HG03565 (cell line): ENCODE data around the gene CAB39L.
"Not testable (repeated sequence)": the region's sequence is repeated elsewhere in the genome, so short reads cannot be mapped to it uniquely, and the experiment has no call there.

Experiments
- ATAC-seq: cut with Tn5 transposase; IDR thresholded peaks from one replicate; pipeline ENCODE4 v1.9.1; 2021; ENCODE audit warnings: mild to moderate bottlenecking, moderate library complexity; ENCODE audit not compliant: unreplicated experiment

The CAB39L gene

DNA sequence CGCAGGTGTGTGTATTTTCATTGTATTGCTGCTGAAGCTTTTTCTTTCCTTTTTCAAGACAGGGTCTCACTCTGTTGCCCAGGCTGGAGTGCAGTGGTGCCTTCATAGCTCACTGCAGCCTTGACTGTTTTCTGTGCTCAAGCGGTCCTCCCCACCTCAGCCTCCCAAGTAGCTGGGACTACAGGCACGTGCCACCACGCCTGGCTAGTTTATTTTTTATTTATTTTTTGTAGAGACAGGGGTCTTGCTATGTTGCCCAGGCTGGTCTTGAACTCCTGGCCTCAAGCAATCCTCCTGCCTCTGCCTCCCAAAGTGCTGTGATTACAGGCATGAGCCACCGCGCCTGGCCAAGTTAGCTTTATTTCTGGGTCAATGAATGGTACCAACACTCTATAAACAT, 149.1 kb downstream of the CAB39L start:
- not testable (repeated sequence) for ATAC-seq

DNA sequence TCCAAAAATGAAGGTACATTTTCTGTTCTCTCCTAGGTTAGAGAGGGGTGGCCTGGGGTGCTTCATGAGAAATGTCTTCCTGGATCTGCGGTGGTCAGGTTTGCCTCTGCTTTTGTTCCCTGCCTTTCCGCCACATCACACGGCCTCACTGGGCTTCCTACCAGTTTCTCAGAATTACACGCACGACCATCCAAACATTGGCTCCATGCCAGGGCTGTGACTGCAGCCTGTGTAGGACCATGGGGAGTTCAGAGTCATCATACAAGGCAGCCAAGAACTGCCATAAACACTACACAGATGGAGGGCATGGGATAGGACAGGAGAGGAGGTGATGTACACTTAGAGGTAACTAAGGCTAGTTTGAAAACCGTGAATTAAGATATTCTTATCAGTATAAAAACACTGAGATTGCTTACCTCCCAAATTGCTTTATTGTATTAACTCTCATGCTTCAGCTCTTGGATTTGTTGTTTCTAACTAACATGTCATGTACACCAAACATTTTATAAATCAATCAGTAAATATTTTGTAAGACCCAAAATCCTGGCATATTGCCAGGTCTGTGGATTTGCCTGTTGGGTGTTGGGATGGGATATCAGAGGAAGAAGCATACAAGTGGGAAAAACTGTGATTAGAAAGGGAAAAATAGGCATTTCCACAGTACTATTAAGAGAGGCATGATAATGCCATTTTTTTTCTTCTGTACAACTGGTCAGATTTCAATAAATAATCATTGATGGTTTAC, 150.9 kb downstream of the CAB39L start:
- ATAC-seq, result no peak

DNA sequence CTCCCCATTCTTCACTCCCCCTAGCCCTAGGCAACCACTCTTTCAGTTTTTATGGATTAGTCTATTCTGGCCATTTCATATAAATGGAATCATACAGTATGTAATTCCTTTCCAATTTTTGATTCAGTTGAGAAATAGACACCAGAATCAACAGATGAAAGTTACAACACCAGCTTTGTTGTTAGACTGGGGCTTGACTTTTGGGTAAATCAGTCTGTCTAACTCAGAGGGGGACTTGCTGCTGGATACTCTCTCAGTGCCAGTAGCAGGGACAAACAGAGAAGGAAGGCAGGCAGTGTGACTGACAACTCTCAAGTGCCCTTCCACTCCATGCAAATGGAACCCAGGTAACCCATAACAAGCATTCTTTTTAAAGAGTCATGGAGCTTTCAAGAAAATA, 155.4 kb downstream of the CAB39L start:
- ATAC-seq, result no peak

DNA sequence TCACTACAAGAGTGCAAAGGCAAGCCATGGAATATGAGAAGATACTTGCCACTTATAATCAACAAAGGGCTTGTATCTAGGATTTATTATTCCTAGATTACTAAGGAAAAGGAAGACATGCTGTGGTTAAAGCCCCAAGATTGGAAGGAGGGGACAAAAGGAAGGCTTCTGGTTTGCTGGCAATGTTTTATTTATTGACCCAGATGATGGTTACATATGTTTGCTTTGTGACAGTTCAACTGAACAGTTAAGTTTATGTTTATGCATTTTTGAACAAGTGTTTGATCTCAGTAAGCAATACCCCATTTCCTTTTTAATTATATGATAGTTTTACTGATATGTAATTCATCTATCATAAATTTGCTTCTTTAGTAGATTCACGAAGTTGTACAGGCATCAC, 155.9 kb downstream of the CAB39L start:
- no peak for ATAC-seq

DNA sequence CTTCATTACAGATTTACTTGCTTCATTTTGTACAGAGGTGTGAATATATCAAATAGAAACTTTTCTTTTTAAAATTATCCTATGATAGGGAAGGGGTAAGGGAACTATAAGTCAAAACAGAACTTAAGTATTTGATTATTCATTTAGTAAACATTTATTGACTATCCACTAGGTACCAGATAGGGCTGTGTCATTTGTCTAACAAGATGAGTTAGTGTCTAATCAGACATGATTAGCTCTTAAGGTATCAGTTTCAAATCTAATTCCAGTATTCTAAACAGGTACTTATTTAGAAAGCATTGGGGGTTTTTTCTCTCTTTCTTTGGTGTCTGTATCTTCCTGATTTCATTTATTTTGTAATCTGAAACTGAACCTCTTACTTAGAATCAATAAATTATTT, 164.0 kb downstream of the CAB39L start:
- no peak for ATAC-seq

DNA sequence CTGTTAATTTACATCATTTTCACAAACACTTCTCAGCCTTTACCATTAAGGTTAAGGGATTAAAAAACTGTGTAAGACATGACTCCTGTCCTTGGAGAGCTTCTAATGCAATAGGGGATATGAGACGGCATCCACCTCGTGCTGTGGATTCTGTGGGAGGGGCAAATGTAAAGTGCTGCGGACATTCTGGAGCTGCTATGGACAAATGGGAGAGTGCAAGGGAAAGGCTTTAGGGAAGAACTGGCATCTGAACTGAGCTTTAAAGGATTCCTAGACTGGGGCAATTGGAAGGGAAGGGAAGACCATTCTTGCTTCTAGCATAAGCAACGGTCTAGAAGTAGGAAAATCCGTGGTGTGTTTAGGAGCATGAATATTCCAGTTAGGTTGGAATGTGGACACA, 164.8 kb downstream of the CAB39L start:
- no peak for ATAC-seq

DNA sequence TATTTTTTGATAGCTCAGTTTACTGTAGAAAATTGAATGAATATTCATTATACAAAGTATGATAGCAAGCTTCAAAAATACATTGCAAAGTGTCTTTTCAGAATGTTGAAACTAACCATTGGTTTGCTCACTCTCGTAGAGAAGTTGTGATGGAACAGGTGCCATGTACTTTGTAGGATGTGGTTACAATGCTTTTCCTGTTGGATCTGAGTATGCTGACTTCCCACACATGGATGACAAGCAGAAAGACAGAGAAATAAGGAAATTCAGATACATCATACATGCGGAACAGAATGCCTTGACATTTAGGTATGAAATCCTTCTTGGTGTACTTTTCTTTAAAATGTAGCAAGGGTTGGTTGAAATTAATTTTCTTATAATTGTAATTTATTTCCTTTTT, 165.7 kb downstream of the CAB39L start:
- ATAC-seq, result no peak

DNA sequence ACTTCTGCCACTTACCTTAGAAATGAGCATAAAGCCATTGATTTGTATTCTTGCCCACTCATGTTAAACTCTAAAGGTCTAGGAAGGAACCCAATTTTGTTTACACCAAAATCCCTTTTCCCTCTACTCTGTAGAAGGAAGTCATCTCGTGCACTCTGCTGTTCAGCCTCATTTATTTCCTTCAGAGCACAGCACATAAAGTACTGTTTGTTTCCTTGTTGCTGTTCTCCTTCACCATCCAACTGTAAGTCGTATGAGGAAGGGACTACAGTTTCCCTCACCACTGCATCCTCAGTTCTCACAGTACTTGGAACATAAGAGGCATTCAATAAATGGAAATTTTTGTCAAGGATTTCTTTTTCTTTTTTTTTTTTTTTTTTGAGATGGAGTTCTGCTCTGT, 171.6 kb downstream of the CAB39L start:
- ATAC-seq, result no peak

DNA sequence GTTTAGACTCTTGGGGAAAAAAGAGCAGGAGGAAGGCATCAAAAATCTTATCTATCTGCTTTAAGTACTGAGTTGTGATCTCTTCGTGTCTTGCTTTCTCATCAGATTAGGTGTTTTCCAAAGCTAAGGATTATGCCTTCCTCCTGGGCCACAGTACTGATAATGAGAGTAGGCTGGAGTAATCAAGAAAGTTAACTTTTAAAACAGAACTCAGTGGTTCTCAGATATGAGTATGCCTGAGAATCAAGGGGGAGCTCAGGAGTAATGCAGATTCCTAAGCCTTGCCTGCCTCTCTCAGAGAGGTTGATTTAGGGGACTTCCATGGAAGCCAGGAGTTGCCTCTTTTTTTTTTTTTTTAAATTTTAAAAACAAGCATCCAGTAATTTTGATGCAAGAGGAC, 172.6 kb downstream of the CAB39L start:
- no peak for ATAC-seq

DNA sequence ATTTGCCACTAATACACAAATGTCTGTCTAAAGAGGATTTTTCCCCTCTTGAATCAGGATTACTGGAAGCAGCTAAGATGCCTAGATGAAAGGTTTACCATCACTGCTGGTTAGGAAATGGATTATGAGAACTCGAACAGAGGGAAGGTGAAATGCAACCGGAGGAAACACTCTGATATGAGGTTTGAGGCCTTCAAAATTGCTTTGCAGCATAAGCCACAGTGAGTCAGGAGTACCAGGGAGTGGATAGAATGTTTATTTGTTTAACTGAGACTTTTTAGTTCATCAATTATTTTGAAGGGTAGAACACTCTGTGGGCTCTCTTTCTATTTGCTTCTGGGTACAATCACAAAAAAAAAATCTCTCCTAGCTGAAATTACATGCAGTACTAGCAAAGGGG, 178.0 kb downstream of the CAB39L start:
- ATAC-seq, result no peak

DNA sequence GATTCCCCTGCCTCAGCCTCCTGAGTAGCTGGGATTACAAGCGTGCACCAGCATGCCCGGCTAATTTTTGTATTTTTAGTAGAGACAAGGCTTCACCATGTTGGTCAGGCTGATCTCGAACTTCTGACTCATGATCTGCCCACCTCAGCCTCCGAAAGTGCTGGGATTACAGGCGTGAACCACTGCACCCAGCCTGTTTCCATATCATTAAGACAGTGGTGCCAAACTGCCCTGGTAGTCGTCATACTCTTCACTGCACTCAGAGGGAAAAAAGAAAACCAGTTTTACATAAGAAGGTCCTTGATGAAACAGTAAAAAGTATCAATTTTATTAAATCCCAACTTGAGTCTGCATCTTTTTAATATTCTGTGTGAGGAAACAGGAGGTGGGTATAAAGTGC, 181.2 kb downstream of the CAB39L start:
- ATAC-seq, result no peak

DNA sequence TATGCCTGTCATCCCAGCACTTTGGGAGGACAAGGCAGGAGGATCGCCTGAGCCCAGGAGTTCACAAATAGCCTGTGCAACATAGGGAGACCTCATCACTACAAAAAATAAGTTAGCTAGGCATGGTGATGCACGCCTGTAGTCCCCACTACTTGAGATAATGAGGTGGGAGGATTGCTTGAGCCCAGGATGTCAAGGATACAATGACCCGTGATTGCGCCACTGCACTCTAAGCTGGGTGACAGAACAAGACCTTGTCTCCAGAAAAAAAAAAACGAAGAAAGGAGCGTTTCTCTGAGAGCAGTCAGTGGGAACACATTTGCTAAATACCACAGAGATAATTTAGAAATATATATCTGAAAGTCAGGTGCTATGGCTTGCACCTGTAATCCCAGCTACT, 184.3 kb downstream of the CAB39L start:
- no peak for ATAC-seq
